Activated CD4-positive, alpha-beta T cell treated with anti-CD3 and anti-CD28 coated beads, Interleukin-2, Interleukin-6, amounts not matched to agents 100 ng/mL and 50 ng/mL, durations not matched to agents 16 hours and 8 hours (primary cell): ENCODE results near the gene ENOX1.
A peak's percentile ranks its signal among the peaks of the same experiment; 100 is the strongest.

Source experiments
- DNase-seq: peaks from one replicate; pipeline ENCODE4 v3.0.0-alpha.2; 2020

Gene ENOX1

GRCh38 chr13:43529796-43530195, 257.0 kb downstream of the ENOX1 start:
- DNase-seq = no peak

- no peak for DNase-seq
Measured at GRCh38 chr13:43528992-43529391, 257.8 kb downstream of the ENOX1 start.

GRCh38 chr13:43522788-43523187, 264.0 kb downstream of the ENOX1 start:
- DNase-seq = no peak

- DNase-seq = no peak
Measured at GRCh38 chr13:43520351-43520750, 266.4 kb downstream of the ENOX1 start.

GRCh38 chr13:43518833-43519232, 267.9 kb downstream of the ENOX1 start:
- no peak for DNase-seq

GRCh38 chr13:43516401-43516833, 270.4 kb downstream of the ENOX1 start:
- DNase-seq = no peak

- no peak for DNase-seq
Measured at GRCh38 chr13:43515531-43515930, 271.2 kb downstream of the ENOX1 start.

GRCh38 chr13:43514311-43514710, 272.5 kb downstream of the ENOX1 start:
- DNase-seq = no peak

GRCh38 chr13:43512221-43512620, 274.6 kb downstream of the ENOX1 start:
- no peak for DNase-seq

- DNase-seq = no peak
Measured at GRCh38 chr13:43510956-43511901, 275.5 kb downstream of the ENOX1 start.

GRCh38 chr13:43495732-43496131, 291.0 kb downstream of the ENOX1 start:
- DNase-seq = no peak

- no peak for DNase-seq
Measured at GRCh38 chr13:43494206-43494605, 292.6 kb downstream of the ENOX1 start.

GRCh38 chr13:43493496-43494000, 293.2 kb downstream of the ENOX1 start:
- no peak for DNase-seq

GRCh38 chr13:43492745-43493144, 294.0 kb downstream of the ENOX1 start:
- DNase-seq = no peak

- DNase-seq = no peak
Measured at GRCh38 chr13:43492311-43492710, 294.5 kb downstream of the ENOX1 start.

- DNase-seq = no peak
Measured at GRCh38 chr13:43489233-43489632, 297.5 kb downstream of the ENOX1 start.

GRCh38 chr13:43487885-43488284, 298.9 kb downstream of the ENOX1 start:
- DNase-seq = no peak

GRCh38 chr13:43487461-43487860, 299.3 kb downstream of the ENOX1 start:
- no peak for DNase-seq

- DNase-seq = peak; percentile 6
Measured at GRCh38 chr13:43484432-43485225, 302.1 kb downstream of the ENOX1 start.

GRCh38 chr13:43483930-43484329, 302.8 kb downstream of the ENOX1 start:
- DNase-seq = no peak

GRCh38 chr13:43482641-43483040, 304.1 kb downstream of the ENOX1 start:
- no peak for DNase-seq

- DNase-seq = no peak
Measured at GRCh38 chr13:43482026-43482425, 304.7 kb downstream of the ENOX1 start.

GRCh38 chr13:43478902-43479301, 307.9 kb downstream of the ENOX1 start:
- no peak for DNase-seq

- DNase-seq = no peak
Measured at GRCh38 chr13:43478211-43478610, 308.6 kb downstream of the ENOX1 start.
